ENCODE data around the gene MYEOV. TPM values are rescaled to one million over a fixed set of nuclear protein-coding genes. Genes with fewer than 3 reads are reported as not detected.

Gene MYEOV
- total RNA-seq, 1 donor: 7.0 TPM

- DNase-seq (ENCODE audit: low read depth): no peak
- no peak overlapping the region for H3K4me3 ChIP-seq (ENCODE audit: low read depth, low read length)
- no peak for TF ChIP-seq CTCF (IDR thresholded peaks at IDR 0.05; ENCODE audit: insufficient read depth, low read length)
Observed at GRCh38 chr11:69319255-69320106, 25.5 kb downstream of the MYEOV start.

GRCh38 chr11:69320326-69320725 lies 26.4 kb downstream of the MYEOV start:
- no peak for TF ChIP-seq CTCF (IDR thresholded peaks at IDR 0.05; ENCODE audit: insufficient read depth, low read length)
- no peak overlapping the region for H3K4me3 ChIP-seq (ENCODE audit: low read depth, low read length)
- DNase-seq (ENCODE audit: low read depth): no peak

- no peak for TF ChIP-seq CTCF (IDR thresholded peaks at IDR 0.05; ENCODE audit: insufficient read depth, low read length)
- DNase-seq (ENCODE audit: low read depth): peak; percentile 30
- no peak overlapping the region for H3K4me3 ChIP-seq (ENCODE audit: low read depth, low read length)
Observed at GRCh38 chr11:69320756-69321741, 27.1 kb downstream of the MYEOV start.

GRCh38 chr11:69321877-69322361 lies 28.0 kb downstream of the MYEOV start:
- DNase-seq (ENCODE audit: low read depth): peak; percentile 97
- no peak overlapping the region for H3K4me3 ChIP-seq (ENCODE audit: low read depth, low read length)
- no peak for TF ChIP-seq CTCF (IDR thresholded peaks at IDR 0.05; ENCODE audit: insufficient read depth, low read length)

GRCh38 chr11:69325446-69325845 lies 31.5 kb downstream of the MYEOV start:
- DNase-seq (ENCODE audit: low read depth): no peak
- H3K4me3 ChIP-seq (ENCODE audit: low read depth, low read length): no peak overlapping the region
- TF ChIP-seq CTCF (IDR thresholded peaks at IDR 0.05; ENCODE audit: insufficient read depth, low read length): no peak

GRCh38 chr11:69326622-69327219 lies 32.8 kb downstream of the MYEOV start:
- H3K4me3 ChIP-seq (ENCODE audit: low read depth, low read length): no peak overlapping the region
- no peak for TF ChIP-seq CTCF (IDR thresholded peaks at IDR 0.05; ENCODE audit: insufficient read depth, low read length)
- no peak for DNase-seq (ENCODE audit: low read depth)
